ENCODE results near the gene KIF6. TPM values are rescaled to one million over a fixed set of nuclear protein-coding genes. Genes with fewer than 3 reads are reported as not detected.

The KIF6 gene
- total RNA-seq, 1 donor from 2014 or later, result not detected

DNA sequence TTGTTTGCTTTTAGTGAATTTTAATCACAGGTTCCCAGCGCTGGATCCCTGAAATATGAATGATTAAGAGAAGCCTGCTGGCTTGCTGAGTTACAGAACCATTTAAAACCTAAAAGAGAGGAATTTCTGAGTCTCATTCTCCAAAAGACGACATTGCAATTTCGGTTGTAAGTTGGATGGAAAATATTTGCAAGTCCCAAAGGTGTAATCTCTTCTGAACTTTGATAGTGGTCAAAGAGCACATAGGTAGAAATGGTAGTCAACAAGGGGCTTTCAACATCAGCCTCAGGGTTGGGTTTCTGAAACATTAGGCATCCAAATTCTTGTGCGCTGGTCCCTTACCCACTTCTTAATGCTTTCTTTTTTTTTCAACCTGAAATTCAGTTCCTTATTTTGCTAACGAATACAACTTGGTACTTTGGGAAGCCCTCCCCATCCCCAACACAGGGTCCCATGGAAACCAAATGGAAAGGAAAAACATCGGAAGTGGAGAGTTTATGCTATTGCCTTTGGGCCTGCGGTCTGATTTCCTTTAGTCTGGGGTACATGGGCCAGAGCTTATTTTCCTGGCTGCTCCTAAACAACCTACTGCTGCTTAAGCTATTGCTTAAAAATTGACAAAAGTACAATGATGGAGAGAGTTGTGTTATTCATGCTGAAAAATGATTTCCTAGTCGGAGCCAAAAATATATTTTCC is 285.7 kb downstream of the KIF6 start:
- no peak for DNase-seq (ENCODE audit: low spot score)
- intact Hi-C loops (cut with DNase I), result no loop called here

DNA sequence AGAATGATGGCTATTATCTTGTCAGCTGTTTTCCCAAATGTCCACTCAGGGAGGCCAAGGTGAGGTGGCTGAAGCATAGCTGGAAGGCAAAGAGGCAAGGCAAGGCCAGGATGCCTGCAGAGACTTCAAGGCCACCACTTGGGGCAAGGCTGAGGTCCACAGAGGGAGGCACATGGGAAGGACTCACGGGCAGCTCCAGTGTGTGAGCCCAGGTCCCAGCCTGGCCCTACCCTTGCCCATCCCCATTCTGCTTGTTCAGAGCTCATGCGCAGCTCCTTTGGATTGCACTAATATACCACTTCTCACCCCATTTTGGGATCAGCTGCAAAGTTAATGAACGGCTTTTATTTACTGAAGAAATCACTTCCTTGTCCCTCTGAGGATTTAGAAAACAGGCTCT is 291.6 kb downstream of the KIF6 start:
- intact Hi-C loops (cut with DNase I), result no loop called here

GRCh38 chr6:39432330-39433025 is 292.7 kb downstream of the KIF6 start:
- intact Hi-C loops (cut with DNase I), result no loop called here
- no peak for DNase-seq (ENCODE audit: low spot score)

More for the DNA sequence above, 291.6 kb downstream of the KIF6 start:
- DNase-seq (ENCODE audit: low spot score), result no peak

DNA sequence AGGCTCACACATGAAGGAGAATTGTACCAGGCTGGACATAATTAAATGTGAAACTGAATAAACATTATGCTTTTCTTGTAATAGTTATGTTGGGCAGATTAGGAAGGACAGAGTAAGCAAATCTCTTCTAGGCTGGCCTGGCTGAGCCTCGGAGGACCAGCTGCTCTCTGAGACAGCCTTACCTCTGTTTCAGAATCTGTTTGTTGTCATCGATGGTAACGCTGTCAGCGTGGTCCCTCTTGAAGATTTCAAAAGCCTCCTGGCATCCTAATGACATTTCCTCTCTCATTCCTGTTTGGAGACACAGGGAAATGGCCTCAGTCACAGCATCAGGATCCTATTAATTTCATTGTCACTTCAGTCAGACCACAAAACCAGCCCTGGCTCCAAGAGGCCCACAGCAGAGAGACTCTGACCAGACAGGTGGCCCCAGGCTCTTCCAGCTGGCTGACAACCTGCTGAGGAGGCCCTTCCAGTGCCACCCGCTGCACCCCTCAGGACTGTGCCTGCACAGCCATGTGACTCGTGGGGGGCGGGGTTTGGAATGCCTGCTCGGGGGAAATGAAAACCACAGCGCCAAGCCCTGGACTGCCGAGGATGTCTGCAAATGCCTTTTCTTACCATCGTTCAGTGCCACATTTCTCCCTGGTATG is 294.2 kb downstream of the KIF6 start:
- peak; percentile 81 for DNase-seq (ENCODE audit: low spot score)

GRCh38 chr6:39430446-39430845 is 294.8 kb downstream of the KIF6 start:
- intact Hi-C loops (cut with DNase I), result no loop called here
- no peak for DNase-seq (ENCODE audit: low spot score)

More for the DNA sequence above, 294.2 kb downstream of the KIF6 start:
- intact Hi-C loops (cut with DNase I), result no loop called here

- intact Hi-C loops (cut with DNase I), result no loop called here
- DNase-seq (ENCODE audit: low spot score), result no peak
Measured at GRCh38 chr6:39428816-39429215, 296.4 kb downstream of the KIF6 start.

DNA sequence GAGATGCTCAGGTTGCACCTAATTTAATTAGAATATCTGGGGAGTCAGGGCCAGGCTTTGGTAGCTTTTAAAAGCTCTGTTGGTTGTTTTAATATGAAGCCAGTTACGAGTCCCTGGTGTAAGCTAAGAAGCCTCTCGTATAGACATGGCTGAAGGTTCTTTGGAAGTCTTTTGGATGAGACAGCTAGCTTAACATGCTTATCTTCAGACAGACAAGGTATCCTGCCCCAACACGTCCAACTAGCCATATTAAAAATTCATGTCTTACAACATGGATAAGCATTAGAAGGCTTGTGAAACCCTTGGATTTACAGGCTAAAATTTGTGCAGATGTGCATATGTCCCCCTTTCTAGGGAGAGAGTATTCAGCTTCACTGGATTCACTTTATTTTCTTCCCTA is 297.1 kb downstream of the KIF6 start:
- DNase-seq (ENCODE audit: low spot score), result no peak
- intact Hi-C loops (cut with DNase I), result no loop called here

GRCh38 chr6:39426073-39426456 is 299.1 kb downstream of the KIF6 start:
- DNase-seq (ENCODE audit: low spot score), result no peak
- intact Hi-C loops (cut with DNase I), result no loop called here

GRCh38 chr6:39425346-39426072 is 299.7 kb downstream of the KIF6 start:
- no peak for DNase-seq (ENCODE audit: low spot score)
- intact Hi-C loops (cut with DNase I), result no loop called here

DNA sequence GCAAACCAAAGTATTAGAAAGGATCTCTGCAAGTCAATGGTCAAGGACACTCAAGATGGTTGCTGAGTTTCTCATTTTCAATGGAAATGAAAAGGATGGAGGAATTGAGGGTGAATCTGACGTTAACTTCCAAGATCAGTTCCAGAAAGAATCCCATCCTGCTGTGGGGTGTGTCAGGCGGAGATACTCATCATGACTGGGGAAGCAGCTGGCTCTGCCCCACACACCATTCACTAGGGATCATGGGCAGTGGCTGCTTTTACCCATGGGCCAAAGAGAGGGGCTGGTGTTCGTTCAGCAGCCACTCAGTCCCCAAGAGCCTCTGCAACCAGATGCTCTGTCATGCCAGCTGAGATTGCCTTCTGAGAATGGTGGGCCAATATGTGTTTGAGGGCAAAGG is 300.4 kb downstream of the KIF6 start:
- intact Hi-C loops (cut with DNase I), result no loop called here
- DNase-seq (ENCODE audit: low spot score), result no peak

DNA sequence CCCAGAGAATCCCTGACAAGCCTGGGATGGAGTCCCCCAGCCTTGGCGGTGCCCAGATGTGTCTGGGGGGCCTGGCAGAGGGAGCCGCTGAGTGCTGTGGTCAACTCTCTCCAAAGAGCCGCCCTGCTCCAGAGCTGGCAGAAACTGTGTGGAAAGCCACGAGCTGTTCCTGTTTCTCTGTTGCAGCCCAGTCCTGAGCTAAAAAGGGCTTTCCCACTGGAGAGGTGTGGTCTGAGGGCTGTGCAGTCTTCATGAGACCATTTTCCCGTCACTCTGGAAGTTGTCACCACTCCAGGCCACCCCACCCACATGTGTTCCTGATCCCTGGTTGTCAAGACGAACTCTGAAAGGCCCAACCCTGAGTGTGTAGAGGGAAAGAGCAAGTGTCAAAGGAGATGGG is 303.0 kb downstream of the KIF6 start:
- no peak for DNase-seq (ENCODE audit: low spot score)
- intact Hi-C loops (cut with DNase I), result no loop called here

GRCh38 chr6:39421383-39422225 is 303.6 kb downstream of the KIF6 start:
- intact Hi-C loops (cut with DNase I), result no loop called here
- DNase-seq (ENCODE audit: low spot score), result no peak

DNA sequence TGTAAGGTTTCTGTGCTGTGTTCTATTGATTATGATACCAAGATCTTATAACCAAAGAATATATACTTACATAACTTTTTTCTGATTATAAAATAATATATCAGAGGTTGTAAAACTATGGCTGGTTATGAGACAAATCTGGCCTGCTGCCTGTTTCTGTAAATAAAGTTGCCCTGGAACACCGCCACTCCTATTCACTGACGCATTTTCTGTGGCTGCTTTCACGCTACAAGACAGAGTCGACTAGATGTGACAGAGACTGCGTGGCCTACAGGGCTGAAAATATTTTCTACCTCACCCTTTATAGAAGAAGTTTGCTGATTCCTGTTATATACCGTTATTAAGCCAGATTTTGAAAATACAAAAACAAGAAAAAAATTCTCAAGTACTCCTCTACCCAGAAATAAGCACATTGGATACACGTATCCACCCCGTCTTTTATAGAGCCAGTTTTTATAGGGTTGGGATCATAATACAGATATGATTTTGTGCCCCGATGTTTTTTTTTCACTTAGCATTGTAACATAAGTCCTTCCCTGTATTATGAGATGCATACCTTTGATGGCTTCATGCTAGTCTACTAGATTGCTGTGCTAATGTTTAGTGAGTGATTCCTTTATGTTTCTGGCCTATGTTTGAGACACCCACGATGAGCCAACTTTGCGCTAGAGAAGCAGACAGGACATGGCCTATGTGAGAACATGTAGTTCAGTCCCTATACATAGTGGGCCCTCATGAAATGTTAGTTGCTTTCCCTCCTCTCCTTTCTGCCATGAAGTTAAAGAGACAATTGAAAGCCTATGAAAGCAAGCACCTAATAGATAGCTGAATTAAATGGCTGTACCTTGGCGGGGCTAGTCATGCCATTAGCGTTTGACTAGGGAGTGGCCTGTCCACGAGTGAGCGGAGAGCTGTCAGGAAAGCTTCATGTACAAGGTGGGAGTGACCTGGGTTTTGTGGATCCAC is 304.6 kb downstream of the KIF6 start:
- intact Hi-C loops (cut with DNase I), result no loop called here
- no peak for DNase-seq (ENCODE audit: low spot score)

GRCh38 chr6:39419607-39420006 is 305.6 kb downstream of the KIF6 start:
- no peak for DNase-seq (ENCODE audit: low spot score)
- intact Hi-C loops (cut with DNase I), result no loop called here

GRCh38 chr6:39417440-39417839 is 307.8 kb downstream of the KIF6 start:
- intact Hi-C loops (cut with DNase I), result no loop called here
- DNase-seq (ENCODE audit: low spot score), result no peak

GRCh38 chr6:39416728-39417127 is 308.5 kb downstream of the KIF6 start:
- intact Hi-C loops (cut with DNase I), result no loop called here

GRCh38 chr6:39416026-39416425 is 309.2 kb downstream of the KIF6 start:
- intact Hi-C loops (cut with DNase I), result no loop called here

More at GRCh38 chr6:39416728-39417127, 308.5 kb downstream of the KIF6 start:
- DNase-seq (ENCODE audit: low spot score), result no peak

DNA sequence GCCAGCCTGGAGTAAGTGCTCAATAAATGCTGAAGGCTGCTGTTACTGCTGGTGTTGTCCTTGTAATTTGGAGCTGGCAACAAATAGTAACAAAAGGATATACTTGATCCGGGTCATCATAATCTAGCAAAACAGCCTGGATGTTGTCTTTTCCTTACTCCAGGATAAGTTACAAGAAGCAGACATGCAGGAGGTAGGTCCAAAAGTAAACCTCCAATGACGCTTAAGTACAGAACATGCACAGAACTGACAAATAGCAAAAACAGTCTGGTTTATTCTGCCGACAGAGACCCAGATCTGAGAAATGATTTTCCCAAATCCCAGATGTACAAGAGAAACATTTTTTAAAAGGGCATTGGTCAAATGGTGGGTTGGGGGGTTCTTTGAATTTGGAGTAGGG is 309.7 kb downstream of the KIF6 start:
- no peak for DNase-seq (ENCODE audit: low spot score)
- intact Hi-C loops (cut with DNase I), result no loop called here

More at GRCh38 chr6:39416026-39416425, 309.2 kb downstream of the KIF6 start:
- DNase-seq (ENCODE audit: low spot score), result no peak
